ENCODE measurements around the gene PIEZO1.

The PIEZO1 gene

GRCh38 chr16:88821168-88821850 is 36.3 kb upstream of the PIEZO1 start:
- DNase-seq, result no peak
- no peak for TF ChIP-seq POLR2A (IDR thresholded peaks at IDR 0.05; ENCODE audit: low read length)
- TF ChIP-seq GATA1 (IDR thresholded peaks at IDR 0.05; ENCODE audit: low read depth, low read length), result no peak

- TF ChIP-seq GATA1 (IDR thresholded peaks at IDR 0.05; ENCODE audit: low read depth, low read length), result no peak
- TF ChIP-seq POLR2A (IDR thresholded peaks at IDR 0.05; ENCODE audit: low read length), result no peak
- DNase-seq, result no peak
These were observed 35.5 kb upstream of the PIEZO1 start for GRCh38 chr16:88820385-88821025.

GRCh38 chr16:88819126-88819525 is 34.1 kb upstream of the PIEZO1 start:
- TF ChIP-seq POLR2A (IDR thresholded peaks at IDR 0.05; ENCODE audit: low read length), result no peak
- no peak for DNase-seq

GRCh38 chr16:88818575-88818874 is 33.5 kb upstream of the PIEZO1 start:
- DNase-seq, result no peak
- TF ChIP-seq GATA1 (IDR thresholded peaks at IDR 0.05; ENCODE audit: low read depth, low read length) (no peak), POLR2A (IDR thresholded peaks at IDR 0.05; ENCODE audit: low read length) (no peak)

GRCh38 chr16:88817785-88818574 is 33.0 kb upstream of the PIEZO1 start:
- DNase-seq, result no peak
- no peak for TF ChIP-seq GATA1 (IDR thresholded peaks at IDR 0.05; ENCODE audit: low read depth, low read length)
- no peak for TF ChIP-seq POLR2A (IDR thresholded peaks at IDR 0.05; ENCODE audit: low read length)

GRCh38 chr16:88816736-88817535 is 31.9 kb upstream of the PIEZO1 start:
- no peak for DNase-seq
- no peak for TF ChIP-seq POLR2A (IDR thresholded peaks at IDR 0.05; ENCODE audit: low read length)

- TF ChIP-seq GATA1 (IDR thresholded peaks at IDR 0.05; ENCODE audit: low read depth, low read length) (no peak), POLR2A (IDR thresholded peaks at IDR 0.05; ENCODE audit: low read length) (no peak)
- DNase-seq, result peak; percentile 21 to 59
These were observed 31.0 kb upstream of the PIEZO1 start for GRCh38 chr16:88815901-88816589.

- TF ChIP-seq POLR2A (IDR thresholded peaks at IDR 0.05; ENCODE audit: low read length) (no peak), GATA1 (IDR thresholded peaks at IDR 0.05; ENCODE audit: low read depth, low read length) (no peak)
- DNase-seq, result no peak
These were observed 30.2 kb upstream of the PIEZO1 start for GRCh38 chr16:88815227-88815626.

GRCh38 chr16:88814144-88814502 is 29.1 kb upstream of the PIEZO1 start:
- DNase-seq, result no peak
- TF ChIP-seq POLR2A (IDR thresholded peaks at IDR 0.05; ENCODE audit: low read length) (no peak), GATA1 (IDR thresholded peaks at IDR 0.05; ENCODE audit: low read depth, low read length) (no peak)

GRCh38 chr16:88813269-88814143 is 28.5 kb upstream of the PIEZO1 start:
- DNase-seq, result no peak
- no peak for TF ChIP-seq POLR2A (IDR thresholded peaks at IDR 0.05; ENCODE audit: low read length)

- DNase-seq, result peak; percentile 65 to 68
- TF ChIP-seq GATA1 (IDR thresholded peaks at IDR 0.05; ENCODE audit: low read depth, low read length) (no peak), POLR2A (IDR thresholded peaks at IDR 0.05; ENCODE audit: low read length) (no peak)
These were observed 27.7 kb upstream of the PIEZO1 start for GRCh38 chr16:88812513-88813268.
